Colon (tissue), 2 donors: ENCODE data around the gene AKR7A2.
"Not testable (repeated sequence)": the region's sequence is repeated elsewhere in the genome, so short reads cannot be mapped to it uniquely, and the experiment has no call there.

Experiments used
- FAIRE-seq: peaks from 2 replicates; lab custom pipeline; 2012; peaks lifted over from hg19 to GRCh38; lab: Jason Lieb, UNC
- donor health status: control.
- donor health status: control.

AKR7A2 gene

DNA sequence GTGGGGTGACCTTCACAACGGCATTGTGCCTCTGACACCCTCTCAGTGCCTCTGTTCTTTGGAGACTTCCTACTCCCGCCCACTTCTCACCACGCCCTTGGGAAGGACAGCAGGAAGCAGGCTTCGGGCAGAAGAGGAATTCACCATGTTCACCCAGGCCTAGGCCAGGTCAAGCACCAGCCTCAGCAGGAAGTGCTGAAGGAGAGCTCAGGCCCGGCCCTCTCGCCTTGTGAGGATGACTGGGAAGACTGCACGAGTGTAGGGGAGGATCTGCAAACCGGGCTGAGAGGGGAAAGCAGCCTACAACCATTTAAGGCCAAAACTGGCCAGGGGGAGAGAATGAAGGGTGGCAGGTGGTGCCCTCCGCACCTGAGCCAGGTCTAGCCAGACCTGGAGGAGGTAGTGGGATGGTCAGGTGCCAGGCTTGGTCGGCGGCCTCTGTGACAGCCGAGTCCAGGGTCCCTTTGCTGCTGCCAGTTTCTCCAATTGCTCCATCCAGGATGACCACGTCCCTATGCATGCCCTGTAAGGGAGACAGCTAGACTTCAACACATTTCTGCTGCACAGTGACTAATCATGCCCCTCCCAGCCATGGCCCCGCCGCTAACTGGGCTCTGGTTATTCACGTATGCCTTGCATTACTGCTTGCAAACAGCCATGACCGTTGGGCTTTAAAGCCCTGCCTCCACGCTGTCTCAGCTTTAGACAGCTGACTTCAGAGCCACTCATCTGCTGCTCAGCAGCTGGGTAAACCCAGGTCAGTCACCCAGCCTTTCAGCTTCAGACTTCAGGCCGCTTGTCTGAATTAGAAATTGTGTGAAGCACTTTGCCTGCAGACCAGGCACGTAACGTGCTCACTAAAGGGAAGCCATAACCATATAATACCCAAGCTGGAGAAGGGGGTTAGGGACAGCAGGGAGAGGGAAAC, 51.5 kb downstream of the AKR7A2 start:
- FAIRE-seq, result no peak

DNA sequence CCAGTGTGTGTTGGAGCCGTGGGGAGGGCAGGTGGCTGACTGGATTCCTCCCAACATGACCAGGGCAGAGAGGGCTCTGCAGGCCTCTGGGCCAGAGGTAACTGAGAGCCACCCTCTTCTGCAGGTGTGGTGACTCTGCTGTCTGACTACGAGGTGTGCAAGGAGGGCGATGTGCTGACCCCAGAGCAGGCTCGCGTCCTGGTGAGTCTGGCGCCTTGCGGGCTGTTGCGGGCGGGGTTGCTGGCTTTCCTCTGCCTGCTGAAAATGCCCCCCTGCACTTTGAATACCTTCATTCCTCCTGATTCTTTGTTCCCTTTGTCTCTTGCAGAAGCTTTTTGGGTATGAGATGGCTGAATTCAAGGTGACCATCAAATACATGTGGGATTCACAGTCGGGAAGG, 53.6 kb downstream of the AKR7A2 start:
- no peak for FAIRE-seq

DNA sequence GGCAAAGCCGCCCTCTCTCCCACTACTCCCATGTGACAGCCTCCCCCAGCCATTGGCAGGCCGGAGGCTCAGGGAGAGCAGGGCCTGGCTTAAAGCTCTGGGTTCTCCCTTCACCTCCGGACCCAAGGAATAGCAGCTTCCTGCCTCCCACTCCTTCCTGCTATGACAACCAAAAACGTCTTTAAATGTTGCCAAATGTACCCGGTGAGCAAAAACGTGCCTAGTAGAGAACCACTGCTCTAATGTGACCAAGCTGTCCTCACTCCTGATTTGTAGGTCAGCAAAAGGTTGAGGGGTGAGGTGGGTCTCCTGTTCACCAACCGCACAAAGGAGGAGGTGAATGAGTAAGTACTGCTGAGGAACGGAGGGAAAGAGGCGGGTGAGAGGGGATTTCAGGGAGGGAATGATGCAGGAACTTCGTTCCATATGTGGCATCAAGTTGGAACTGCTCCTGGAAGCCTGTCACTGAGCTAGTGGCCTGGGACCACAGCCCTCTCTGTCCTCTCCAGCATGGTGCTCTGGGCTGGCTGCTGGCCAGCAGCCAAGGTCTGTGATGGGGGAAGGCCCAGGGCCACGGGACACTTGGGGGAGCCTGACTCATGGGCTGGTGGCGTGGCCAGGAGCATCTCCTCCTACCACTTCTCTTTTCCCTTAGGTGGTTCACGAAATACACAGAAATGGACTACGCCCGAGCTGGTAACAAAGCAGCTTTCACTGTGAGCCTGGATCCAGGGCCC, 54.6 kb downstream of the AKR7A2 start:
- no peak for FAIRE-seq

DNA sequence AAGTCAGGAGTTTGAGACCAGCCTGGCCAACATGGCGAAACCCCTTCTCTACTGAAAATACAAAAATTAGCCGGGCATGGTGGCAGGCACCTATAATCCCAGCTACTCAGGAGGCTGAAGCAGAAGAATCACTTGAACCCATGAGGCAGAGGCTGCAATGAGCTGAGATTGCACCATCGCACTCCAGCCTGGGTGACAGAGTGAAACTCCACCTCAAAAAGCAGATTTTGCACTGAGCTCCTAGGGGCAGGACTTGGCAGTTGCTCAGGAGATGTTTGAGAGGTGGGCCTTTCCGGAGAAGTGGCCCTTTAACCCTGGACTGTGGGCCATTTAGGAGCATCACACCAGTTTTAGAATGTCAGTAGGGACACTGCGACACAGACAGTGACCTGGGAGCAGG, 55.6 kb downstream of the AKR7A2 start:
- FAIRE-seq, result not testable (repeated sequence)

DNA sequence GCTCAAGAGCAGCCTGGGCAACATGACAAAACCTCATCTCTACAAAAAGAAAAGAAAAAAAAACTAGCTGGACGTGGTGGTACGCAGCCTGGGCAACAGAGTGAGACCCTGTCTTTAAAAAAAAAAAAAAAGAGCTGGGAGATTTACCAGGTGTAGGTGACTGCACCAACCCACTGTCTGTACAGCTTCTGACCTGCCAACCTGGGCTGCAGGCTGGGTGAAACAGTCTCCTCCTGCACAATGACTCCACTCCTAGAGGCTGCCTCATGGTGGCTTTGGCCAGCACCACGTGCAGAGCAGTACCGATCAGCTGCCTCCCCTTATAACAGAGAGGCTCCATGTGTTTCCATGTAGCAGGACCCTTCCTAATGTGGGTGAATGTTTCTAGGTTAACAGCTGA, 56.7 kb downstream of the AKR7A2 start:
- no peak for FAIRE-seq

DNA sequence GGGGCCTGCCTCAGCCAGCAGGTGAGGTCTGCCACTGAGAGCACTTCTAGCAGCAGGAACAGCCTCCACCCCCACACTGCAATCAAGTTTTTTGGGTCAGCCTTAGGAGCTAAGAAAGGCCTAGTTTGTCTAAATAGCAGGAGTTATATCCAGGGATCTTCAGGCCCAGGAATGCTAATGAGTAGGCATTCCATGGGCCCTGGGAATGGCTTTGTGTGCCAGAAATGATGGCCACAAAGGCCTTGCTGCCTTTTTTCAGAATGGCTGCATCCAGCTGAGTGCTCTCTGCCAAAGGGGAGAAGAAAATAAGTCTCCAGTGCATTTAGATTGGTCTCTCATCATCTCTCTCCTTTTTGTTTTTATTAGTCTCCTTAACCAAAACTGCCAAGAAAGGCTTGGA, 57.5 kb downstream of the AKR7A2 start:
- FAIRE-seq, result no peak
